HepG2 (cell line): ENCODE measurements around the gene FAHD1. TPM values are rescaled to one million over a fixed set of nuclear protein-coding genes. Genes with fewer than 3 reads are reported as not detected.
A peak's percentile ranks its signal among the peaks of the same experiment; 100 is the strongest.

Source experiments
- ARID2 ChIP-seq: sonication (generic); formaldehyde crosslinking; IDR thresholded peaks from 2 replicates; pipeline ENCODE4 v1.8.1; 2022; ENCODE audit warnings: mild to moderate bottlenecking, missing genetic modification reagents, borderline replicate concordance
- DNMT1 ChIP-seq: sonication (generic); formaldehyde crosslinking; IDR thresholded peaks from 2 replicates; pipeline ENCODE4 v1.5.1; 2020; ENCODE audit warnings: mild to moderate bottlenecking, missing genetic modification reagents
- IRX3 ChIP-seq: sonication (generic); formaldehyde crosslinking; IDR thresholded peaks from 2 replicates; pipeline ENCODE4 v1.8.1; 2023; ENCODE audit warnings: mild to moderate bottlenecking, low read depth, missing genetic modification reagents, borderline replicate concordance
- KMT2B ChIP-seq: IDR thresholded peaks from 2 replicates; pipeline ENCODE4 v1.6.1; 2016; ENCODE audit warnings: missing genetic modification reagents, missing compliant biosample characterization
- NFIB ChIP-seq: sonication (generic); formaldehyde crosslinking; IDR thresholded peaks from 2 replicates; pipeline ENCODE4 v1.9.0; 2021; ENCODE audit warnings: missing genetic modification reagents, mild to moderate bottlenecking, borderline replicate concordance
- NFRKB ChIP-seq: fragments of 450-650 bp; IDR thresholded peaks from 2 replicates; pipeline ENCODE4 v1.6.1; 2017
- PBX3 ChIP-seq: sonication (generic); formaldehyde crosslinking; IDR thresholded peaks from 2 replicates; pipeline ENCODE4 v1.8.1; 2023; ENCODE audit warnings: missing genetic modification reagents, inconsistent platforms, borderline replicate concordance
- RBM39 ChIP-seq: fragments of 200-400 bp; formaldehyde crosslinking; IDR thresholded peaks from one replicate; pipeline ENCODE4 v1.6.1; 2018; ENCODE audit warnings: antibody characterized with exemption, mild to moderate bottlenecking, low read depth, low read length; ENCODE audit not compliant: poor library complexity, severe bottlenecking
- REL ChIP-seq: sonication (generic); formaldehyde crosslinking; conservative IDR thresholded peaks from 2 replicates; pipeline ENCODE4 v1.8.0; 2022; ENCODE audit warnings: mild to moderate bottlenecking, missing genetic modification reagents, moderate library complexity
- SMARCC2 ChIP-seq: fragments of 450-650 bp; IDR thresholded peaks from 2 replicates; pipeline ENCODE4 v1.6.1; 2017; ENCODE audit warnings: antibody characterized with exemption, mild to moderate bottlenecking
- SP2 ChIP-seq: sonication (generic); formaldehyde crosslinking; IDR thresholded peaks from 2 replicates; pipeline ENCODE4 v1.5.1; 2020; ENCODE audit warnings: mild to moderate bottlenecking, missing genetic modification reagents
- SRF ChIP-seq: IDR thresholded peaks from 2 replicates; pipeline ENCODE4 v1.6.1; 2011; ENCODE audit warnings: mild to moderate bottlenecking, low read depth, low read length, moderate library complexity
- U2AF1 ChIP-seq: fragments of 200-400 bp; formaldehyde crosslinking; optimal IDR thresholded peaks from 2 replicates; pipeline ENCODE3; 2017; ENCODE audit warnings: mild to moderate bottlenecking, low read depth, low read length
- ZBTB4 ChIP-seq: sonication (generic); formaldehyde crosslinking; IDR thresholded peaks from 2 replicates; pipeline ENCODE4 v1.4.0; 2020; ENCODE audit warnings: missing genetic modification reagents, mild to moderate bottlenecking, borderline replicate concordance
- ZBTB7A ChIP-seq: sonication (generic); formaldehyde crosslinking; IDR thresholded peaks from 2 replicates; pipeline ENCODE4 v1.8.0; 2022; ENCODE audit warnings: mild to moderate bottlenecking, missing genetic modification reagents
- ZFP41 ChIP-seq: sonication (generic); formaldehyde crosslinking; IDR thresholded peaks from 2 replicates; pipeline ENCODE4 v1.4.0; 2020; ENCODE audit warnings: mild to moderate bottlenecking, missing genetic modification reagents, borderline replicate concordance
- ZNF256 ChIP-seq: sonication (generic); formaldehyde crosslinking; conservative IDR thresholded peaks from 2 replicates; pipeline ENCODE4 v1.4.0; 2020; ENCODE audit warnings: missing genetic modification reagents
- ZNF34 ChIP-seq: sonication (generic); formaldehyde crosslinking; IDR thresholded peaks from 2 replicates; pipeline ENCODE4 v1.4.0; 2020; ENCODE audit warnings: mild to moderate bottlenecking, missing genetic modification reagents, borderline replicate concordance
- ZNF468 ChIP-seq: sonication (generic); formaldehyde crosslinking; IDR thresholded peaks from 2 replicates; pipeline ENCODE4 v1.8.0; 2022; ENCODE audit warnings: mild to moderate bottlenecking, moderate library complexity, missing genetic modification reagents
- ZNF547 ChIP-seq: sonication (generic); formaldehyde crosslinking; IDR thresholded peaks from 2 replicates; pipeline ENCODE4 v1.5.1; 2020; ENCODE audit warnings: mild to moderate bottlenecking, missing genetic modification reagents
- ZNF703 ChIP-seq: sonication (generic); formaldehyde crosslinking; IDR thresholded peaks from 2 replicates; pipeline ENCODE4 v1.5.1; 2020; ENCODE audit warnings: missing genetic modification reagents, mild to moderate bottlenecking, moderate library complexity, borderline replicate concordance
- polyA plus RNA-seq, 8 experiments: library from polyadenylated mRNA; depleted of rRNA in 3 of 8; stranded (reverse) in 7 of 8; unstranded in 1 of 8; fragments of >200 nt; fragmentation: Illumina TruSeq in 4 of 8; extraction: Trizol in 4 of 8; gene quantifications; 2 replicates each; pipeline versions ENCODE4 v1.2.1 to v1.2.3, GENCODE V29; 2011 to 2016; ENCODE audit warnings: low read depth in 4 of 8, missing spikeins in 1 of 8, mixed read lengths in 1 of 8; ENCODE audit not compliant: insufficient read depth in 1 of 8
- total RNA-seq, 5 experiments: library from RNA; depleted of rRNA; stranded (reverse); fragments of >200 nt; fragmentation: Illumina TruSeq; extraction: Trizol; gene quantifications; 2 replicates each; pipeline ENCODE4 v1.2.3, GENCODE V29; 2016; ENCODE audit warnings: low read depth in 1 of 5
- TF ChIP-seq, protein P1 (sequence below): IDR thresholded peaks from 2 replicates; pipeline ENCODE4 v1.6.1; 2018; ENCODE audit warnings: missing genetic modification reagents
- TF ChIP-seq, protein P2 (sequence below): sonication (generic); formaldehyde crosslinking; IDR thresholded peaks from 2 replicates; pipeline ENCODE4 v1.9.0; 2021; ENCODE audit warnings: missing genetic modification reagents, borderline replicate concordance

The FAHD1 gene
- total and polyA plus RNA-seq, 2 of the 13 experiments (the other 11 are each of a cell fraction or from before 2014, with no cell fraction given): 39.0 to 45.3 TPM

DNA sequence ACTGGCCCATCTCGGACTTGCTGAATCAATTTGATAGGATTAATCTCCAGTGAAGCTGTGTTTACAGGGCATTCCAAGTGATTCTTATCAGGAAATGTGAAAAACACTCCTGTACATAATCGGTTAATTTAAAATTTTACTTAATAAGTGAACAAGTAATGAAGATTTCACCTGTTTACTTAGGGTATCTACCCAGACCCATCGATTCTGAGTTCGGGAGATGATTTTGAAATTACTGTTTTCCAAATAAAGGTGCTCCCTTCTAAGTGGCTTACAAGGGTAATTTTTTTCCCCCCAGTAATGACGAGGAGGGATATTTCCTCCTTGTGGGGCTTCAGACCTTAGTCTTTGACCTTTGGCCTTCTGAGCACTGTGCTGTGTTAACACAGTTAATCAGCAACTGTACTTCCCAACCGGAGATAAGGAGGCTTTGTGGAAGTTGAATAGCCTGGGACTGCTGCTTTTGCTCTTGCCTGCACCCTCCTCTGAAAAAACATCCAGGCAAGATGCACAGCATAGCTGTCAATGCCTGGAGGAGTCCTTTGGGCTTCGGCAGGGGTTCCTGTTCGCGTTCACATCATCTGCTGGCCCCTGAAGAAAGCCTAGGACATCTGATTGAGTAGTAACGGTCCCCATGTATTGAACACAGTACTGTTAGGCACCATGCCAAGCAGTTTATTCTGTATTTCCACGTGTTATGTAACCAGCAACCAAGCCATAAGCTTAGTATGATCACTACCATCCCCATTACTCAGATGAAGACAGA, 1.8 kb downstream of the FAHD1 start (continued):
- TF ChIP-seq, protein P1, sequence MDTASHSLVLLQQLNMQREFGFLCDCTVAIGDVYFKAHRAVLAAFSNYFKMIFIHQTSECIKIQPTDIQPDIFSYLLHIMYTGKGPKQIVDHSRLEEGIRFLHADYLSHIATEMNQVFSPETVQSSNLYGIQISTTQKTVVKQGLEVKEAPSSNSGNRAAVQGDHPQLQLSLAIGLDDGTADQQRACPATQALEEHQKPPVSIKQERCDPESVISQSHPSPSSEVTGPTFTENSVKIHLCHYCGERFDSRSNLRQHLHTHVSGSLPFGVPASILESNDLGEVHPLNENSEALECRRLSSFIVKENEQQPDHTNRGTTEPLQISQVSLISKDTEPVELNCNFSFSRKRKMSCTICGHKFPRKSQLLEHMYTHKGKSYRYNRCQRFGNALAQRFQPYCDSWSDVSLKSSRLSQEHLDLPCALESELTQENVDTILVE (CRISPR knock-in tag): 0 out of 2 replicates have a peak, but pooled peaks have one; percentile 54
- TF ChIP-seq SP2 (CRISPR knock-in tag) (no peak), ZFP41 (CRISPR knock-in tag) (no peak), U2AF1 (no peak), ZNF256 (CRISPR knock-in tag) (no peak), NFRKB (no peak), DNMT1 (CRISPR knock-in tag) (no peak), ZNF468 (CRISPR knock-in tag) (no peak), KMT2B (no peak), ZBTB7A (CRISPR knock-in tag) (no peak), REL (CRISPR knock-in tag) (no peak), ZNF34 (CRISPR knock-in tag) (no peak), PBX3 (CRISPR knock-in tag) (no peak), RBM39 (no peak), ZNF703 (CRISPR knock-in tag) (no peak), SRF (no peak), ARID2 (CRISPR knock-in tag) (peak; percentile 44; the same call in 1 of the 2 replicates), IRX3 (0 out of 2 replicates have a peak, but pooled peaks have one; percentile 50), NFIB (CRISPR knock-in tag) (no peak), ZNF547 (CRISPR knock-in tag) (no peak), SMARCC2 (no peak), ZBTB4 (CRISPR knock-in tag) (no peak)
- TF ChIP-seq, protein P2, sequence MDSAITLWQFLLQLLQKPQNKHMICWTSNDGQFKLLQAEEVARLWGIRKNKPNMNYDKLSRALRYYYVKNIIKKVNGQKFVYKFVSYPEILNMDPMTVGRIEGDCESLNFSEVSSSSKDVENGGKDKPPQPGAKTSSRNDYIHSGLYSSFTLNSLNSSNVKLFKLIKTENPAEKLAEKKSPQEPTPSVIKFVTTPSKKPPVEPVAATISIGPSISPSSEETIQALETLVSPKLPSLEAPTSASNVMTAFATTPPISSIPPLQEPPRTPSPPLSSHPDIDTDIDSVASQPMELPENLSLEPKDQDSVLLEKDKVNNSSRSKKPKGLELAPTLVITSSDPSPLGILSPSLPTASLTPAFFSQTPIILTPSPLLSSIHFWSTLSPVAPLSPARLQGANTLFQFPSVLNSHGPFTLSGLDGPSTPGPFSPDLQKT (CRISPR knock-in tag): no peak
